Left ventricle myocardium inferior (tissue), 1 donor: ENCODE measurements around the gene EDEM1. TPM values are rescaled to one million over a fixed set of nuclear protein-coding genes. Genes with fewer than 3 reads are reported as not detected.

Source experiments
- DNase-seq: peaks from one replicate; pipeline ENCODE4 v3.0.0-alpha.2; 2020
- H3K27ac ChIP-seq: fragments of 200-600 bp; replicated peaks from 2 replicates; pipeline ENCODE4 v1.8.0; 2021
- H3K27me3 ChIP-seq: fragments of 200-600 bp; 2 replicates; pipeline ENCODE4 v1.8.0; 2021; ENCODE audit warnings: low read depth
- H3K36me3 ChIP-seq: fragments of 200-600 bp; 2 replicates; pipeline ENCODE4 v1.8.0; 2021
- H3K4me1 ChIP-seq: fragments of 200-600 bp; 2 replicates; pipeline ENCODE4 v1.8.0; 2021
- H3K4me3 ChIP-seq: fragments of 200-600 bp; 2 replicates; pipeline ENCODE4 v1.8.0; 2021; ENCODE audit warnings: mild to moderate bottlenecking, moderate library complexity
- H3K9me3 ChIP-seq: fragments of 200-600 bp; replicated peaks from 2 replicates; pipeline ENCODE4 v1.8.0; 2021
- intact Hi-C: fragments of 100-400 bp; cut with micrococcal nuclease; formaldehyde crosslinking; loops from one replicate; pipeline ENCODE4 v1.11.0; 2022
- total RNA-seq: library from RNA; stranded (reverse); fragmentation: NEBNext Ultra II Directional; extraction: Animal tissue kit (Norgen Biotek cat#: 25700); gene quantifications from one replicate; pipeline ENCODE4 v1.2.1, GENCODE V29; 2021
- TF ChIP-seq, protein P1 (sequence below): fragments of 200-600 bp; IDR thresholded peaks from 2 replicates; pipeline ENCODE4 v1.8.0; 2021; ENCODE audit warnings: antibody characterized with exemption, mild to moderate bottlenecking, borderline replicate concordance
- donor health status: DM: no; HTN: yes; CAD: no; lungs with severe emphysema.

Gene EDEM1
- total RNA-seq, 1 donor from 2014 or later = 7.9 TPM

- intact Hi-C loops = no loop called here
- Histone ChIP-seq H3K36me3 (peaks cover 100% of the 10 kb centered on the region), H3K27me3 (no peaks in the 10 kb centered on the region), H3K4me1 (no peaks in the 10 kb centered on the region), H3K9me3 (no peaks in the 10 kb centered on the region), H3K4me3 (no peak overlapping the region), H3K27ac (no peak overlapping the region)
- DNase-seq = no peak
- TF ChIP-seq, protein P1, sequence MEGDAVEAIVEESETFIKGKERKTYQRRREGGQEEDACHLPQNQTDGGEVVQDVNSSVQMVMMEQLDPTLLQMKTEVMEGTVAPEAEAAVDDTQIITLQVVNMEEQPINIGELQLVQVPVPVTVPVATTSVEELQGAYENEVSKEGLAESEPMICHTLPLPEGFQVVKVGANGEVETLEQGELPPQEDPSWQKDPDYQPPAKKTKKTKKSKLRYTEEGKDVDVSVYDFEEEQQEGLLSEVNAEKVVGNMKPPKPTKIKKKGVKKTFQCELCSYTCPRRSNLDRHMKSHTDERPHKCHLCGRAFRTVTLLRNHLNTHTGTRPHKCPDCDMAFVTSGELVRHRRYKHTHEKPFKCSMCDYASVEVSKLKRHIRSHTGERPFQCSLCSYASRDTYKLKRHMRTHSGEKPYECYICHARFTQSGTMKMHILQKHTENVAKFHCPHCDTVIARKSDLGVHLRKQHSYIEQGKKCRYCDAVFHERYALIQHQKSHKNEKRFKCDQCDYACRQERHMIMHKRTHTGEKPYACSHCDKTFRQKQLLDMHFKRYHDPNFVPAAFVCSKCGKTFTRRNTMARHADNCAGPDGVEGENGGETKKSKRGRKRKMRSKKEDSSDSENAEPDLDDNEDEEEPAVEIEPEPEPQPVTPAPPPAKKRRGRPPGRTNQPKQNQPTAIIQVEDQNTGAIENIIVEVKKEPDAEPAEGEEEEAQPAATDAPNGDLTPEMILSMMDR = no peak
Measured at GRCh38 chr3:5210926-5211325, 23.4 kb downstream of the EDEM1 start.

GRCh38 chr3:5212628-5213573, 25.4 kb downstream of the EDEM1 start:
- no peak overlapping the region for H3K4me3 ChIP-seq
- no peaks in the 10 kb centered on the region for H3K4me1 ChIP-seq
- H3K9me3 ChIP-seq = no peaks in the 10 kb centered on the region
- DNase-seq = no peak
- no peaks in the 10 kb centered on the region for H3K27me3 ChIP-seq
- H3K36me3 ChIP-seq = peaks cover 100% of the 10 kb centered on the region
- H3K27ac ChIP-seq = no peak overlapping the region
- TF ChIP-seq, protein P1 = no peak
- intact Hi-C loops = no loop called here

- Histone ChIP-seq H3K9me3 (no peaks in the 10 kb centered on the region), H3K4me1 (no peaks in the 10 kb centered on the region), H3K36me3 (peaks cover 95% of the 10 kb centered on the region), H3K4me3 (no peak overlapping the region), H3K27me3 (no peaks in the 10 kb centered on the region), H3K27ac (no peak overlapping the region)
- no peak for DNase-seq
- intact Hi-C loops = no loop called here
- TF ChIP-seq, protein P1 = no peak
Measured at GRCh38 chr3:5213574-5213966, 26.1 kb downstream of the EDEM1 start.

- Histone ChIP-seq H3K4me1 (no peaks in the 10 kb centered on the region), H3K9me3 (no peaks in the 10 kb centered on the region), H3K4me3 (no peak overlapping the region), H3K27me3 (no peaks in the 10 kb centered on the region), H3K27ac (no peak overlapping the region), H3K36me3 (peaks cover 87% of the 10 kb centered on the region)
- DNase-seq = no peak
- TF ChIP-seq, protein P1 = no peak
- intact Hi-C loops = no loop called here
Measured at GRCh38 chr3:5214352-5214751, 26.8 kb downstream of the EDEM1 start.

DNA sequence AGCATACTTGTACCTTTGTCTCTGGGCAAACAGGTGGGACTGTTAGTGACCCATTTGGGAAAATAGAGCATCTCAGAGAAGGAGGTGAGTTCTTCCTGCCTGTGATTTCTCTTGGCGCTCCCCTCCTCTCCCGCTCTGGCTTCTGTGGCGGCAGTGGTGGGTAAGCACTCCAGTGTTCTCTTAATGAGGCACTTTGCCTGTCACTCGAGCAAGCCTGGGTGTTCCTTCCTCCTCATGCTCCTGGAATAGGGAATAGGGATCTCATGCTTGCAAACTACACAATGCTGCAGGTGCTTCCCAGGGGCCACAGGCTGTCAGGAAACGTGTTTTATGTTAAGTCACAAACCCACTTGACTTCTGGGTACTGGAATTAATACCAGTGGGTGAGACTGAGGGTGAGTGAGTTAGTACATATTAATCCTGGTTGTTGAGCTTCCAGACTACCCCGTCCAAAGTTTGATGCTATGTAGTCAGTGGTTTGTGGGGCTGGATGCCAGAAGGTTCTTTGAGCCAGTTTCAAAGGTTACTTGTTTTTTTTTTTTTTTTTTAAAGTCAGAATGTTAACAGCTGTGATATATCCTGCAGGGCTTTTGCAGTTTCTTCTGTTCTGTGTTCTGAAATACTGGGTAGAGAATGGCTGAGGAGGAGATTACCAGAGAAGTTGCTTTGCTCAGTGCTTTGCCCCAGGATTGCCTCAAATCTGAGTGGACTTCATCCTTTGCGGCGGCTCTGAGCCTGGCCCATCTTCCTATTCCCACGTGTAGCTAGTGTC, 30.5 kb downstream of the EDEM1 start:
- H3K36me3 ChIP-seq = peaks cover 50% of the 10 kb centered on the region
- TF ChIP-seq, protein P1 = no peak
- intact Hi-C loops = no loop called here
- no peak overlapping the region for H3K4me3 ChIP-seq
- H3K27me3 ChIP-seq = no peaks in the 10 kb centered on the region
- no peak overlapping the region for H3K27ac ChIP-seq
- H3K9me3 ChIP-seq = no peaks in the 10 kb centered on the region
- H3K4me1 ChIP-seq = no peaks in the 10 kb centered on the region
- no peak for DNase-seq
